ENCODE results near the gene IGSF3. TPM values are rescaled to one million over a fixed set of nuclear protein-coding genes. Genes with fewer than 3 reads are reported as not detected.

The IGSF3 gene
- polyA plus RNA-seq, 1 experiment: 0.15 TPM

DNA sequence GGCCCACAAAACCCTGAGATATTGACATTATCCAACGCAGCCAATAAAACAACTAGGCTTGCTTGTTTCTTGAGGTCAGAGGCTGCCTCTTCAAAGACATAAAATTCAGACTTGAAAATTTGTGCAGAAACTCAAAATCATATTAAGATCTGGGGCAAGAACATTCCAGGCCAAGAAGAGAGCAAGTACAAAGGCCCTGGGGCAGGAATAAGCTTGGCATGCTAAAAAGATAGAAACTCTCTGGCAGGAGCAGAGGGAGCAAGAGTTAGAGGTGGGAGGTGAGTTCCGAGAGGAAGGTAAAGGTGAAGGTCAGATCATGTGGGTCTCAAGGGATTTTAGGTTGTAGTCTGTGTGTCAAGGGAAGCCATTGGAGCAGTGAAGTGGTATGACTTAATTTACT, 8.8 kb upstream of the IGSF3 start:
- Histone ChIP-seq H3K27me3 (ENCODE audit: control insufficient read depth, insufficient read depth, low read length) (no peaks in the 10 kb centered on the region), H3K36me3 (ENCODE audit: control insufficient read depth, insufficient read depth, low read length) (no peaks in the 10 kb centered on the region), H3K4me3 (ENCODE audit: low read depth, low read length) (no peak overlapping the region)
- no peak for DNase-seq (ENCODE audit: low read depth)
- ChIA-PET CTCF (no interaction called here), POLR2A (no interaction called here)
- TF ChIP-seq, protein P1, sequence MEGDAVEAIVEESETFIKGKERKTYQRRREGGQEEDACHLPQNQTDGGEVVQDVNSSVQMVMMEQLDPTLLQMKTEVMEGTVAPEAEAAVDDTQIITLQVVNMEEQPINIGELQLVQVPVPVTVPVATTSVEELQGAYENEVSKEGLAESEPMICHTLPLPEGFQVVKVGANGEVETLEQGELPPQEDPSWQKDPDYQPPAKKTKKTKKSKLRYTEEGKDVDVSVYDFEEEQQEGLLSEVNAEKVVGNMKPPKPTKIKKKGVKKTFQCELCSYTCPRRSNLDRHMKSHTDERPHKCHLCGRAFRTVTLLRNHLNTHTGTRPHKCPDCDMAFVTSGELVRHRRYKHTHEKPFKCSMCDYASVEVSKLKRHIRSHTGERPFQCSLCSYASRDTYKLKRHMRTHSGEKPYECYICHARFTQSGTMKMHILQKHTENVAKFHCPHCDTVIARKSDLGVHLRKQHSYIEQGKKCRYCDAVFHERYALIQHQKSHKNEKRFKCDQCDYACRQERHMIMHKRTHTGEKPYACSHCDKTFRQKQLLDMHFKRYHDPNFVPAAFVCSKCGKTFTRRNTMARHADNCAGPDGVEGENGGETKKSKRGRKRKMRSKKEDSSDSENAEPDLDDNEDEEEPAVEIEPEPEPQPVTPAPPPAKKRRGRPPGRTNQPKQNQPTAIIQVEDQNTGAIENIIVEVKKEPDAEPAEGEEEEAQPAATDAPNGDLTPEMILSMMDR (IDR thresholded peaks at IDR 0.05; ENCODE audit: insufficient read depth, low read depth, low read length): no peak

- TF ChIP-seq, protein P1 (IDR thresholded peaks at IDR 0.05; ENCODE audit: insufficient read depth, low read depth, low read length): no peak
- ChIA-PET CTCF (no interaction called here), POLR2A (no interaction called here)
- Histone ChIP-seq H3K27me3 (ENCODE audit: control insufficient read depth, insufficient read depth, low read length) (no peaks in the 10 kb centered on the region), H3K36me3 (ENCODE audit: control insufficient read depth, insufficient read depth, low read length) (no peaks in the 10 kb centered on the region), H3K4me3 (ENCODE audit: low read depth, low read length) (no peak overlapping the region)
- no peak for DNase-seq (ENCODE audit: low read depth)
Measured at GRCh38 chr1:116674751-116675150, 7.2 kb upstream of the IGSF3 start.

GRCh38 chr1:116674011-116674531, 6.5 kb upstream of the IGSF3 start:
- TF ChIP-seq, protein P1 (IDR thresholded peaks at IDR 0.05; ENCODE audit: insufficient read depth, low read depth, low read length): no peak

GRCh38 chr1:116671912-116672311, 4.4 kb upstream of the IGSF3 start:
- no peaks in the 10 kb centered on the region for H3K36me3 ChIP-seq (ENCODE audit: control insufficient read depth, insufficient read depth, low read length)
- peaks cover 1% of the 10 kb centered on the region for H3K27me3 ChIP-seq (ENCODE audit: control insufficient read depth, insufficient read depth, low read length)
- H3K4me3 ChIP-seq (ENCODE audit: low read depth, low read length): no peak overlapping the region
- DNase-seq (ENCODE audit: low read depth): no peak
- TF ChIP-seq, protein P1 (IDR thresholded peaks at IDR 0.05; ENCODE audit: insufficient read depth, low read depth, low read length): no peak
- ChIA-PET POLR2A (no interaction called here), CTCF (interaction anchor here (1.0 to 1.3 kb wide), 2 partner anchors 20 to 32 kb away, joined by 3 to 4 read pairs; no protein-coding TSS in a partner anchor)

More at GRCh38 chr1:116674011-116674531, 6.5 kb upstream of the IGSF3 start:
- ChIA-PET CTCF (no interaction called here), POLR2A (no interaction called here)
- DNase-seq (ENCODE audit: low read depth): no peak
- Histone ChIP-seq H3K4me3 (ENCODE audit: low read depth, low read length) (no peak overlapping the region), H3K36me3 (ENCODE audit: control insufficient read depth, insufficient read depth, low read length) (no peaks in the 10 kb centered on the region), H3K27me3 (ENCODE audit: control insufficient read depth, insufficient read depth, low read length) (no peaks in the 10 kb centered on the region)

DNA sequence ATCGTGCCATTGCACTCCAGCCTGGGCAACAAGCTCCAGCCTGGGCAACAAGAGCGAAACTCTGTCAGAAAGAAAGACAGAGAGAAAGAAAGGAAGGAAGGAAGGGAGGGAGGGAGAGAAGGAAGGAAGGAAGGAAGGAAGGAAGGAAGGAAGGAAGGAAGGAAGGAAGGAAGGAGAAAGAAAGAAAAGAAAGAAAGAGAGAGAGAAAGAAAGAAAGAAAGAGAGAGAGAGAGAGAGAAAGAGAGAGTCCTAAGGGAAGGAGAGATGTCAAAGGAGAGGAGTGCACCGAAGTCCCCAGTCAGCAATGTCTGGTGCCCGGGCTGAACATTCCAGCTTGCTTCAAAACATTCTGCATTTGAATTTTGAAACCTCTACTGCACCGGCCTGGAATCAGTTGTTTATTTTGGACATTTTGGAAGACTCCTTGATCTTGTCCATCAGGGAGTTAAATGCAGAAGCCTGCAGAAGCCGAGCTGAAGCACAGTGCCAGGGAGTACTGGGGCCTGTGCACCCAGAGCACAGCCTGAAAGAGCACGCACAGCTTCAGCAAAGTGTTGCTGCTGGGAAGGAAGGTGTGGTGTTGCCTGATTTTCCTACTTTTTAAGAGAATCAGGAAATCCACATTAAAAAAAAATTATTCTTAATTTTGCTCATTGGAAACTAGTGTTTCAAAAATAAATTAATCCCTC, 3.7 kb upstream of the IGSF3 start:
- no peak overlapping the region for H3K4me3 ChIP-seq (ENCODE audit: low read depth, low read length)
- TF ChIP-seq, protein P1 (IDR thresholded peaks at IDR 0.05; ENCODE audit: insufficient read depth, low read depth, low read length): no peak
- POLR2A ChIA-PET: no interaction called here
- CTCF ChIA-PET: interaction anchor here (1.0 kb wide), 1 partner anchor 21 kb away, joined by 4 read pairs; no protein-coding TSS in a partner anchor
- no peaks in the 10 kb centered on the region for H3K36me3 ChIP-seq (ENCODE audit: control insufficient read depth, insufficient read depth, low read length)
- peaks cover 7% of the 10 kb centered on the region for H3K27me3 ChIP-seq (ENCODE audit: control insufficient read depth, insufficient read depth, low read length)
- DNase-seq (ENCODE audit: low read depth): no peak
